ENCODE measurements around the gene TMEM255B.

Gene TMEM255B

GRCh38 chr13:113758651-113759524, at the start of gene TMEM255B:
Gene TMEM255B (plus strand): TSS chr13:113759226. CDS start chr13:113759270, 44 bp downstream.
- TF ChIP-seq GATA3 (IDR thresholded peaks at IDR 0.05; ENCODE audit: low read depth, low read length), result no peak
- TF ChIP-seq GATA2 (IDR thresholded peaks at IDR 0.05; ENCODE audit: low read depth, low read length), result no peak

GRCh38 chr13:113722921-113723320, 36.1 kb upstream of the TMEM255B start:
- no peak for TF ChIP-seq GATA2 (IDR thresholded peaks at IDR 0.05; ENCODE audit: low read depth, low read length)
- no peak for TF ChIP-seq GATA3 (IDR thresholded peaks at IDR 0.05; ENCODE audit: low read depth, low read length)

- no peak for TF ChIP-seq GATA3 (IDR thresholded peaks at IDR 0.05; ENCODE audit: low read depth, low read length)
- 0 out of 2 replicates have a peak, but pooled peaks have one; percentile 17 for TF ChIP-seq GATA2 (IDR thresholded peaks at IDR 0.05; ENCODE audit: low read depth, low read length)
Observed at GRCh38 chr13:113723410-113724015, 35.5 kb upstream of the TMEM255B start.

GRCh38 chr13:113724016-113724758, 34.8 kb upstream of the TMEM255B start:
- TF ChIP-seq GATA3 (IDR thresholded peaks at IDR 0.05; ENCODE audit: low read depth, low read length) (no peak), GATA2 (IDR thresholded peaks at IDR 0.05; ENCODE audit: low read depth, low read length) (no peak)

- no peak for TF ChIP-seq GATA3 (IDR thresholded peaks at IDR 0.05; ENCODE audit: low read depth, low read length)
- no peak for TF ChIP-seq GATA2 (IDR thresholded peaks at IDR 0.05; ENCODE audit: low read depth, low read length)
Observed at GRCh38 chr13:113724780-113725315, 34.2 kb upstream of the TMEM255B start.

- TF ChIP-seq GATA2 (IDR thresholded peaks at IDR 0.05; ENCODE audit: low read depth, low read length) (no peak), GATA3 (IDR thresholded peaks at IDR 0.05; ENCODE audit: low read depth, low read length) (no peak)
Observed at GRCh38 chr13:113726961-113727411, 32.0 kb upstream of the TMEM255B start.

GRCh38 chr13:113728571-113729054, 30.4 kb upstream of the TMEM255B start:
- TF ChIP-seq GATA2 (IDR thresholded peaks at IDR 0.05; ENCODE audit: low read depth, low read length), result no peak
- no peak for TF ChIP-seq GATA3 (IDR thresholded peaks at IDR 0.05; ENCODE audit: low read depth, low read length)

- TF ChIP-seq GATA2 (IDR thresholded peaks at IDR 0.05; ENCODE audit: low read depth, low read length) (no peak), GATA3 (IDR thresholded peaks at IDR 0.05; ENCODE audit: low read depth, low read length) (no peak)
Observed at GRCh38 chr13:113729187-113730019, 29.6 kb upstream of the TMEM255B start.

GRCh38 chr13:113730258-113730691, 28.8 kb upstream of the TMEM255B start:
- TF ChIP-seq GATA2 (IDR thresholded peaks at IDR 0.05; ENCODE audit: low read depth, low read length) (no peak), GATA3 (IDR thresholded peaks at IDR 0.05; ENCODE audit: low read depth, low read length) (no peak)

GRCh38 chr13:113730831-113731191, 28.2 kb upstream of the TMEM255B start:
- TF ChIP-seq GATA3 (IDR thresholded peaks at IDR 0.05; ENCODE audit: low read depth, low read length) (no peak), GATA2 (IDR thresholded peaks at IDR 0.05; ENCODE audit: low read depth, low read length) (no peak)

GRCh38 chr13:113731192-113732175, 27.5 kb upstream of the TMEM255B start:
- TF ChIP-seq GATA3 (IDR thresholded peaks at IDR 0.05; ENCODE audit: low read depth, low read length) (no peak), GATA2 (IDR thresholded peaks at IDR 0.05; ENCODE audit: low read depth, low read length) (no peak)
